T-helper 2 cell (primary cell): ENCODE measurements around the gene DOLK.
A peak's percentile ranks its signal among the peaks of the same experiment; 100 is the strongest.

Experiments
- DNase-seq, 5 experiments: peaks; one replicate each; pipeline versions ENCODE4 v3.0.0 to v3.0.0-alpha.2; 2012 to 2022

DOLK gene

DNA sequence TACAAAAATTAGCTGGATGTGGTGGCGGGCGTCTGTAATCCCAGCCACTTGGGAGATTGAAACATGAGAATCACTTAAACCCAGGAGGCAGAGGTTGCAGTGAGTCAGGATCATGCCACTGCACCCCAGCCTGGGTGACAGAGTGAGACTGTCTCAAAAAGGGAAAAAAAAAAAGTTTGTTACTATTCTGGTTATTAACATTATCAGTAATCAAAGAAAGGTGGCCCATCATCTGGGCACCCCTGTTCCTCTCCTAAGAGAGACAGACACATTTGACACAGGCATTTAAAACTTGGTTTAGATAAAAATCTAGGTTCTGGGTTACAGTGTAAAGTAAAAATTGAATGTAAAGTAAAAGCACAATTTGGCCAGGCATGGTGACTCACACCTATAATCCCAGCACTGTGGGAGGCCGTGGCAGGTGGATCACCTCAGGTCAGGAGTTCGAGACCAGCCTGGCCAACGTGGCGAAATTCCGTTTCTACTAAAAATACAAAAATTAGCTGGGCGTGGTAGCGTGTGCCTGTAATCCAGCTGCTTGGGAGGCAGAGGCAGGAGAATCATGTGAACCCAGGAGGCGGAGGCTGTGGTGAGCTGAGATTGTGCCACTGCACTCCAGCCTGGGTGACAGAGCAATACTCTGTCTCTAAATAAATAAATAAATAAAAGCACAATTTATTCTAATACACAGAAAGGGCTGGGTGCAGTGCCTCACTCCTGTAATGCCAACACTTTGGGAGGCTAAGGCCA lies 43.4 kb downstream of the DOLK start:
- peak in 1 of 5 experiments; percentile 55 for DNase-seq

DNA sequence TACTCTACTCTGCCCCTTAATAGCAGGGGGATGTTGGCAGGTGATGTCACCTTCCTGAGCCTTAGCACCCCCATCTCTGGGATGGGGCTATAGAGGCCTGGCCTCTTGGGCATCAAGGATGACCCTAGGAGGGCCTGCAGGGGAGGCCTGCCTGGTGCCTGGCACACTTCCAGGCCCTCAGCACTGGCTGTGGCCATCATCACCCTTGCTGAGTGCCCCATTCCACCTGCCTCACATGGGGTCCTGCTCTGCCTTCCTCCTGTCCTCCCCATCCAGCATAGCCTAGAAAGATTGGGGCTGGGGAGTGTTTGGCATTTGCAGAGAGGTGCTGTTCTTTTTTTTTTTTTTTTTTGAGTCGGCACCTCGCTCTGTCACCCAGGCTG lies 44.3 kb downstream of the DOLK start:
- no peak for DNase-seq

DNA sequence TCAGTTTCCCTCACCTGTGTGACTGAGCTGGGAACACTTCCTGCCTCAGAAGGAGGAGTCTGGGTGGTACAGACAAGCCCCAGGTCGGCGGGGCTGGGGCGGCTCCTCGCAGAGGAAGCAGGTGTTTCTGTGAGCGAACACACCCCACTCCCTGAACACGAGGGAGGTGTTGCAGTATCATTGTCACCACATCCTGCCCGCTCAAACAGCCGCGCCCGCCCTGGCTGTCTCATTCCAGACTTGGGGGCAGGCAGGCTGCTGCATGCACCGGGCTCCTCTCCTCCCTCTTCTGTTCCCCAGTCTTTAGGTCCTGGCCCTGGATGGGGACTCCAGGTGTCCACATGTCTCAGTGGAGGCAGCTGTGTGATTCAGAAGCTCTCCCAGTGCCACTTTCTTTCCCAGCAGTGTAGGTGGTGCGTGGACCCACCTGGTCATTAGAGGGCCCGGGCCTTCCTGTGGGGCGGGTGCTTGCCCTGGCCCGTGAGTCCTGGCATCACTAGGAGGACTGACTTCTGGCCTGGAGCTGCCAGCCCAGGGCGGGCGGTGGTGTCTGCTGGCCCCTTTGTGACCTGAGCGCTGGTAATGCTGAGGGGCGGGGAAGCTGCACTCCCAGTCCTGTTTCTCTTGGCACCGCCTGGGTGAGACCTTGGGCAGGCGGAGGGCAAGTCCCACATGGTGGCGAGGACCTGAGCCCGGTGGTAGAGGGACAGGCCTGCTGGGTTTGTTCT lies 44.9 kb downstream of the DOLK start:
- DNase-seq, result peak; percentile 61 to 96 (median 76)

DNA sequence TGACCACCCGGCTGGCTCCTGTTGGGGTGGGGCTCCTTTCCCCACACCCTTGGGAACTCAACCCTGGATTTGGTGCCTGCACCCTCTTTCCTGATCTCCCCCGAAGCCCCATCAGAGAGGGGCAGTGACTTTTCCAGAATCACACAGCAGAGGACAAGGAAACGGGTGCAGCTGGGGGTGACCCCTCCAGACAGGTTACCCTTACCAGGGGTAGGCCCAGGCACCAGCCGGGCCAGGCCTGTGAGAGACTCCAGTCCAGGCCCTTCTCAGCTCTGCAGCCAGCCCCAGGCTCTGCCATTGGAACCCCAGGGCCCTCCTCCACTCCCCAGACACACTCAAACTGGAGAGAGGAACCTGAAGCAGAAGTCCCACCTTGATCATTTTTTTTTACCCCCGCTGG lies 45.6 kb downstream of the DOLK start:
- DNase-seq, result no peak

DNA sequence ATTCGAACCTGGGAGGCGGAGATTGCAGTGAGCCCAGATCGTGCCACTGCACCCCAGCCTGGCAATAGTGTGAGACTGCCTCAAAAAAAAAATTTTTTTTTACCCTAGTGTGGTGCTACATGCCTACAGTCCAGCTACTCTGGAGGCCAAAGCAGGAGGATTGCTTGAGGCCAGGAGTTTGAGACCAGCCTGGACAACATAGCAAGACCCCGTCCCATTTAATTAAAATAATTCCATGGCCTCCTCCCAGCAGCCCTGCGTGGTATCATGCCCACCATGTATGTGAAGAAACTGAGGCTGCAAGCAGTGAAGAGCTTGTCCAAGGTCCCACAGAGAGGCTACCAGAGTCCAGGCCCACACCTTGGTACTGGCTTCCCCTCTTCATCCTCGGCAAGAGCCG lies 46.0 kb downstream of the DOLK start:
- DNase-seq, result no peak

DNA sequence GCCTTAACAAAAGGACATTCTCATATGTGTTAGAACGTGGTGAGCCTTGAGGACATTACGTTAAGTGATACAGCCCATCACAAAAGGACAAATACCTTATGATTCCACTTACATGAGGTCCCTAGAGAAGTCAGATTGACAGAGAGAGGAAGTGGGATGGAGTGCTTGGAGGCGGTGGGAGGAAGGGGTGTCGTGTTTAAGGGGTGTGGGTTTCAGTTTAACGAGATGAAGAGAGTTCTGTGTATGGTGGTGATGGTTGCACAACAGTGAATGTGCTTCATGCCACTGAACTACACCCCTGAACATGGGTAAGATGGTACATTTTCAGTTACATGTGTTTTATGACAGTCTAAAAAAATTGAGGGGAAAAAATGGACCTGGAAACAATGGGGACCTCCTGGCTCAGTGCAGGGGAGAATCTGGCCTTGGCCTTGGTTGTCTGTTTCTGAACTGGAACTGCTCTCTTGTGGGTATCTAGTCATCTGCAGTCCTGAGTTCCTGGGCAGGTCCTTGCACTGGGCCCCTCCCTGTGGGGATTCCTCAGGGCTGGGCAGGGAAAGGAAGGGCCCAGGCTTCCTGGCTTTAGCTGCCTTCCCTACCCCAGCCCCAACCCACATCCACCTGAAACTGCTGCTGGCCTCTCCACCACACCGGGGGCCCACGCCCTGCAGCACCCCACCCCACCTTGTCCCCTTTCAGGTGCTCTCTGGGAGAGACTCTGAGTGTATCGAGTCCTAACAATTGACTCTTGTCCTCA lies 47.7 kb downstream of the DOLK start:
- peak in 2 of 5 experiments; percentile 27 to 55 for DNase-seq

DNA sequence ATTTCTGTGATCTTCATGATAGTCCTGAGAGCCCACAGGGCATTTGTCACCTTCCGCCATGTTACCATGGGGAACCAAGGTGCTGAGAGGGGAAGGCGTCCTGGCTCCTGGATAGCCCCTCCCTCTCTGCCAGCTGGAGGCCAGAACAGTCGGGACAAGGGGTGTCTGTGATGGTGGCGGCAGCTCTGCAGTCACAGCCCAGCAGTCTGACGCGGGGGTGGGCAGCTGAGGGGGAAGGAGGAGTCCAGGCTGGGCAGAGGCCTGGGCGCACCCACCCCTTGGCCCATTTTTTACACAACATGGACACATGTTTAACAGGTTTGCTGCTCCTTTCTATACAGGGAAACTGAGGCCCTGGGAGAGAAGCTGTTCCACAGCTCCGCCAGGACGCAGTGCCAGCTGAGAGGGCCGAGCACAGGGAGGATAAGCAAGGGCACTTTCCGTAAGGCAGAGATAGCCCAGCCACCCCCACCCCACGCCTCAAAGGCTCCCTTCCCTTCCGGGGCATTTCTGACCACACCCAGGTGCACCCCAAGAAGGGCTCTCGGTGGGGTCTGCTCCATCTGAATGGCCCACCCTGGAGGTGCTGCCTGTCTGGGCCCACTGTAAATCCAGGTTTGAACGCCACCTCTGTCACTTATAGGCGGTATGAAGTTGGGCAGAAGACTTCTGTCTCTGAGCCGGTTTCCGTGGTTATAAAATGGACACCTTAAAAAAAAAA lies 48.4 kb downstream of the DOLK start:
- DNase-seq, result no peak

DNA sequence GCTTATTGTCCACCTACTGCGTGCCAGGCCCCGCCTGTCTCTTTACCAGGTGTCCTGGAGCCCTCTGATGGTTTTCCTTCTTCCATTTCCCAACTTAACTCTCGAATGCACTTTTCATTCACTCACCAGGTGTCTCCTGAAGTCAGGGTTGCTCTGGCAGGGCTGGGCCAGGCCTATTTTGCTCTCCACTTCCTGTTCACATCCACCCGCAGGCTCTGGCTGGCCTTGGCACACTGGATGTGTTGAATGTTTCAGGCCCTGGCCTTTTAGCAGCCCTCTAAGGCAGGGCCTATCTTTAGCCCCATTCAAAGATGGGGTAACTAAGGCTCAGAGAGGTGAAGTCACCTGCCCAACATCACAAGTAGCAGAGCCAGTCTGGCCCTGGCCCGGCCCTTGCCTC lies 49.0 kb downstream of the DOLK start:
- DNase-seq, result peak in 1 of 5 experiments; percentile 34

DNA sequence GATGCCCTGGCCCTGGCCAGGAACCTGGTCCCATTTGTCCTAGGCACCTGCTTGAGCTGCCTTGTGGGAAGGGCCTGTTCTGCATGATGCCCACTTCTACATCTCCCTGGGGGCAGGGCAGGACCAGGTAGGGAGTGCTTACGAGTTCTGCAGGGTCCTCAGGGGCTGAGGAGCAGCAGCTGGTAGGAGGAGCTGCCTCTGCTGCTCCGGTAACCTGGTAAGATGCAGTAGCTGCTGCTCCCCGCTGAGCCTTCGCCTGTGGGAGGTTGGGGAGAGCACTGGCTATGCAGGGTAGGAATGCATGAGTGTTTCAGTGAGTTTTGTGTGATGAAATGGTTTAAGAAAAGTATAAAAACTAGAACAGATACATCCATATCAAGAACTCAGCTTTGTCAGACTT lies 51.8 kb downstream of the DOLK start:
- DNase-seq, result no peak
